IPS-20b (cell line): ENCODE data around the gene LRRC4C.
A peak's percentile ranks its signal among the peaks of the same experiment; 100 is the strongest.
"Not testable (repeated sequence)": the region's sequence is repeated elsewhere in the genome, so short reads cannot be mapped to it uniquely, and the experiment has no call there.

ENCODE experiments used
- H3K27ac ChIP-seq: one replicate; pipeline ENCODE4 v1.5.1; 2013; ENCODE audit warnings: low read length
- H3K27me3 ChIP-seq: 2 replicates; pipeline ENCODE4 v1.6.1; 2013; ENCODE audit warnings: mild to moderate bottlenecking, low read length, inconsistent platforms; ENCODE audit not compliant: insufficient read depth
- H3K36me3 ChIP-seq: 2 replicates; pipeline ENCODE4 v1.6.1; 2013; ENCODE audit warnings: low read depth, mild to moderate bottlenecking, inconsistent platforms, low read length, moderate library complexity; ENCODE audit not compliant: insufficient read depth
- H3K4me1 ChIP-seq: 2 replicates; pipeline ENCODE4 v1.6.1; 2013; ENCODE audit warnings: mild to moderate bottlenecking, control low read depth, inconsistent platforms, low read length, moderate library complexity; ENCODE audit not compliant: insufficient read depth
- H3K4me3 ChIP-seq: 2 replicates; pipeline ENCODE4 v1.5.1; 2013; ENCODE audit warnings: mild to moderate bottlenecking, low read length, inconsistent platforms
- H3K9ac ChIP-seq: 2 replicates; pipeline ENCODE4 v1.6.1; 2013; ENCODE audit warnings: low read depth, mild to moderate bottlenecking, inconsistent platforms, low read length, moderate library complexity
- H3K9me3 ChIP-seq: 2 replicates; pipeline ENCODE4 v1.6.1; 2013; ENCODE audit warnings: mild to moderate bottlenecking, low read depth, low read length, inconsistent platforms; ENCODE audit not compliant: insufficient read depth

The LRRC4C gene

DNA sequence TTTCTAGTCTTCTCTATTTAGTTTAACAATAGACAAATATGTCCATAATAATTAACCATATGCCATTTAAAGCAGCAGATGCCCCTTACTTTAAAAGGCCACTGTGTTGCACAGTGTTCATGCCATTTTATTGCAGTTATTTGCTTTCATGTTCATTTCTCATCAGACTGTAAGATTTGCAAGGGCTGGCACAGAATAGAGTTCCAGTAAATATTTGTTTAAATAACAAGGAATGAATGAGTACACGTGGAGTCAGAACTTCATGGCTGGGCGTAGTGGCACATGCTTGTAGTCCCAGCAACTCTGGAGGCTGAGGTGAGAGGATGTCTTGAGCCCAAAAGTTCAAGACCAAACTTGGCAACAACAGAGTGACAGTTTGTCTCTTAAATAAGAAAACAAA is 1228.6 kb downstream of the LRRC4C start:
- no peak overlapping the region for H3K9ac ChIP-seq
- H3K9me3 ChIP-seq = no peaks in the 10 kb centered on the region
- no peak overlapping the region for H3K27ac ChIP-seq
- H3K27me3 ChIP-seq = no peaks in the 10 kb centered on the region
- H3K36me3 ChIP-seq = no peaks in the 10 kb centered on the region
- H3K4me1 ChIP-seq = peaks cover 26% of the 10 kb centered on the region; the same call in 1 of the 2 replicates
- no peak overlapping the region for H3K4me3 ChIP-seq

DNA sequence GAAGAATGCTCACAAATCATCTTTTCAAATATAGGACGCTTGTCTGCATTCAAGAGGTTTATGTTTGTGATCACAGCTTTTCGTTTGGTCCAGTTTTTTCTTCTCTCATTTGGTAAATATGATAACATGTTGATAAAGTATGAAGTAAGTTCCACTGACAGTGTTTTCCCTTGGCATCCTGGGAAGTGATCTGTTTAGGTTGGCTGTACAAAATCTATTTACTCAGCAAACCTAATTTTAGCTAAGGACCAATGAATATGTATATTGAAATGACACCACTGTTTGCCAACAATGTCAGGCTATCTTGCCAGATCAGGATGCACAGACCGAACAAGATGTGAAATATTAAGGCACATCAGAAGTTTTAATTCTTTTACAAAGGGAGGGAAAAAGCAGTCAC is 1230.8 kb downstream of the LRRC4C start:
- Histone ChIP-seq H3K27me3 (no peaks in the 10 kb centered on the region), H3K9me3 (no peaks in the 10 kb centered on the region), H3K4me3 (no peak overlapping the region), H3K27ac (no peak overlapping the region), H3K36me3 (no peaks in the 10 kb centered on the region), H3K4me1 (peaks cover 26% of the 10 kb centered on the region; the same call in 1 of the 2 replicates), H3K9ac (no peak overlapping the region)

DNA sequence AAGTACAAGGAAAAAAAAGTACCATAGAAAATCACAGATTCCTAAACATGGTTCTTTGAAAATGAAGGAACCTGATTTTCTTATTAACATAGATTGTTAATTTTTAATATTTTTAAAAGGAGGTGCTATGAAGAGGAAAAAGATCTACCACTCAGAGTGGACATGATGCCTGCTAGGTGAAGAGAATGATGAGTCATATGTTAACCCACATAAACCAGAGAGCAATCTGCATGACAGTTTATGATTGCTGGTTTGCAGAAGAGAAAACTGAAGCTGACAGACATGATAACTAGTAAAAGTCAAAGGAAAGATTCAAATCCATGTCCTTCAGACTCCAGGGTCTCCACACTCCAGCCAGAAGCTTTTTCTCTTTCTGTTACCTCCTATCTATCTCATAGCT is 1231.7 kb downstream of the LRRC4C start:
- no peaks in the 10 kb centered on the region for H3K36me3 ChIP-seq
- H3K9me3 ChIP-seq = no peaks in the 10 kb centered on the region
- H3K27ac ChIP-seq = no peak overlapping the region
- no peaks in the 10 kb centered on the region for H3K27me3 ChIP-seq
- H3K9ac ChIP-seq = no peak overlapping the region
- H3K4me3 ChIP-seq = no peak overlapping the region
- peaks cover 26% of the 10 kb centered on the region; the same call in 1 of the 2 replicates for H3K4me1 ChIP-seq

DNA sequence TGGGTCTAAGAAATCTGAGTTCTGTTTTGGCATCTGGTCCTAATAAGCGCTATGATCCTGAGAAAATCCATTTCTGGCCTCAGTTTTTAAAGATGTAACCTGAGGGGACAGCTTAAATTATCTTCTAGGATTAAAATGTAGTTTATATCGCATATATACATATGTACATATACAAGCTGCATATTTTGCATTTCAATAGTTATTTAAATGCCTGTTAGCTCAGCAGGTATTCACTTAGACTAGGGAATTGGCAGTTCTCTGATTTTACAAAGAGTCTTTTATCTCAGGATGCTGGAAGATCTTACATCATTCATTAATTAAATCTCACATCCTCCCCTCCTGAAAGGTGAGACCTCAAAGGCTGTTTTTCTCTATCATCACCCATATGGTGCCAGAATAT is 1232.8 kb downstream of the LRRC4C start:
- Histone ChIP-seq H3K27me3 (no peaks in the 10 kb centered on the region), H3K4me1 (peaks cover 26% of the 10 kb centered on the region; the same call in 1 of the 2 replicates), H3K9ac (no peak overlapping the region), H3K36me3 (no peaks in the 10 kb centered on the region), H3K4me3 (peak overlapping the region; percentile 14; the same call in 1 of the 2 replicates), H3K27ac (no peak overlapping the region), H3K9me3 (no peaks in the 10 kb centered on the region)

DNA sequence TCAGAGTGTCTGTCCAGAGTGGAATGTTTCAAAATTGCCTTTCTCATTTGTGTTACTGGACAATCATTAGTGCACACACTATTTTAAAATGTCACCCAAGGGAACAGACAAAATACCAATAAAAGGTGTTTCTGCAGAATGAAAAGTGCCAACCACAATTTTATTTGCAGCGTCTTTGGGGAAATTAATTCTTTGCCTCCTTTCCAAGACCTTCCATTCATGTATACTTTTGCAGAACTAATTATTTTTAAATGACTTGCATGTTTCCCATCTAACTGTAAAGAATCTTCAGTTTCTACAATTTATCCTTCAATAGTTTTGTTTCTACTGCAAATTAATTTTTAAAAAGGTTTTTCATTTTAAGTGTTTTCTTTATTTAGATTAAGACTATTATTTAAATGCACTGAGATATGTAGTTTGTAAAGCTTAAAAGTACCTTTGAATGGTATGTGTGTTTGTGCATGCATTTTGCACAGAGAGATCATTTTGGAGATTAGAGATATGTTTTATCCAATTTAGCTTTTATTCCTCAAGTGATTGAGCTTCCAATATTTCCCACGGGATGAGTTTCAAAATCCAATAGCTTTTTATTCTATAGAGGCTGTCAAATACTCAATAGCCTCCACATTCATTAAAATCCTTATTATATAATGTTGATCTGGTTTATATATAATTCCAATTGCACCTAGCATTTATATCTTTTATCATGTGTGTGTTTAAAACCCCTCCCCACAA is 1235.7 kb downstream of the LRRC4C start:
- Histone ChIP-seq H3K9me3 (no peaks in the 10 kb centered on the region), H3K36me3 (no peaks in the 10 kb centered on the region), H3K4me3 (no peak overlapping the region), H3K27me3 (no peaks in the 10 kb centered on the region), H3K9ac (no peak overlapping the region), H3K27ac (no peak overlapping the region), H3K4me1 (peaks cover 27% of the 10 kb centered on the region; the same call in 1 of the 2 replicates)

DNA sequence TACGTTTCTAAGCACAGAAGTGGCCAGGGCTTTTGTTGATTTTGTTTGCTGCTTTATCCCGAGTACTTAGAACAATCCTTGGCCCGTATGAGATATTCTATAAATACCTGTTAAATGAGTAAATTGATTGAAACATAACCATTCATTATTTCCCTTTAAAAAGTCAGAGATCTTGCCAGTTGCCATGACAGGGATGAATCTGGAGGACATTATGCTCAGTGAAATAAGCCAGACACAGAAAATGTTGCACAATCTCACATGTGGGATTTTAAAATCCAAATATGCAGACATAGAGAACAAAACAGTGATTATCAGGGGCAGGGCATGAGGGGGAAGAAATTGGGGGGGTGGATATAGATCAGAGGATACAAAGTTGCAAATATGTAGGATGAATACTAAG is 1240.1 kb downstream of the LRRC4C start:
- no peak overlapping the region for H3K9ac ChIP-seq
- H3K27me3 ChIP-seq = no peaks in the 10 kb centered on the region; the same call in 1 of the 2 replicates
- no peak overlapping the region for H3K27ac ChIP-seq
- peaks cover 12% of the 10 kb centered on the region; the same call in 1 of the 2 replicates for H3K4me1 ChIP-seq
- H3K9me3 ChIP-seq = no peaks in the 10 kb centered on the region
- H3K4me3 ChIP-seq = no peak overlapping the region
- no peaks in the 10 kb centered on the region for H3K36me3 ChIP-seq

DNA sequence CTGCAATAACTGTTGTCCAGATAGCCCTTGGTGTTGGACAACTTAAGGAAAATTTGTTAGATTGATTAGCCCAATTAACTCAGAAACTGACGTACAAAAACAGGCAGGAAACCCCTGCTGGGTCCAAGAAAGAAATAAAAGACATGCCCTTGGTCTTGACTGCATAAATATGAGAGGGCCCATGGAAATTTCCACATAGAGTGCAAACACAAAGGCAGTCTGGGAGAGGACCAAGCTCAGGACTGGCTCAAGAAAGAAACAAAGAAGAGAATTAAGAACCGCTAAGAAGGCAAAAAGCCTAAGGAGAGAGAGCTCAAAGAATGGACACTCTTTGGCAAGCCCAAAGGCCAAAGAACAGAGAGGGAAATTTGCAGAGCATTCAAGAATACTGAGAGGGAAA is 1243.9 kb downstream of the LRRC4C start:
- H3K9me3 ChIP-seq = no peaks in the 10 kb centered on the region
- H3K4me1 ChIP-seq = peaks cover 12% of the 10 kb centered on the region; the same call in 1 of the 2 replicates
- no peak overlapping the region for H3K27ac ChIP-seq
- H3K9ac ChIP-seq = no peak overlapping the region
- no peaks in the 10 kb centered on the region for H3K36me3 ChIP-seq
- H3K27me3 ChIP-seq = no peaks in the 10 kb centered on the region; the same call in 1 of the 2 replicates
- no peak overlapping the region for H3K4me3 ChIP-seq

DNA sequence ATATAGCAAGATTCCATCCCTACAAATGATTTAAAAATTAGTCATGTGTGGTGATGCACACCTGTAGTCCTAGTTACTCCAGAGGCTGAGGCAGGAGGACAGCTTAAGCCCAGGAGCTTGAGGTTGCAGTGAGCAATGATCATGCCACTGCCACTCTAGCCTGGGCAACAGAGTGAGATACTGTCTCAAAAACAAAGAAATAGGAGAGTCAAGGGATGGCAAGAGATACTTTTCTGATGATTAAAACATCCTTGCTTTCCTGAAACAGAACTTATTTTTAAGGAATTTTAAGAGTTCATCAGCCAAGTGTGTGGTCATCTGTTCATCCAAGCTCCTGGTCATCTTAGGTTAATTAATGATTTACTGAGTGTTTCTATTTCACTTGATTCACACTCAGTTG is 1252.0 kb downstream of the LRRC4C start:
- H3K4me1 ChIP-seq = peaks cover 27% of the 10 kb centered on the region
- H3K9ac ChIP-seq = no peak overlapping the region
- no peaks in the 10 kb centered on the region for H3K9me3 ChIP-seq
- H3K27me3 ChIP-seq = peaks cover 68% of the 10 kb centered on the region
- H3K4me3 ChIP-seq = no peak overlapping the region
- no peak overlapping the region for H3K27ac ChIP-seq
- H3K36me3 ChIP-seq = no peaks in the 10 kb centered on the region

DNA sequence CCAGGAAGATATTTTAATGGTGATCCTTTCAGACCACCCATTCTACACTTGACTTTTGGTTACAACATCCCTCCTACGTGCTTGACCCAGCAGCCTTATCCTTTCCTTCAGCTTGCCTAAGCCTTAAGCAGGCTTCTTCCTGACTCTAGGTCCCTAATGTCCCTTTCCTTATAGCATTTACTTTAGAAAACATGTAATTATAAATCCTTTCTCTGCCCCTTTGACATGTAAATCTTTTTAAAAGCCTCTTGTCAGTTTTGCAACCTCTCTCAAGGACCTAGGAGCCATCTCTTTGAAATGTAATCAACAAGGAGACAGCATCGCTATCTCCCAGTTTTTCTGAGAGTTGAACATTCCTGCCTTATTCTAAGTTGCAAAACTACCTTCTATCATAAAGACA is 1255.2 kb downstream of the LRRC4C start:
- Histone ChIP-seq H3K36me3 (no peaks in the 10 kb centered on the region), H3K9me3 (no peaks in the 10 kb centered on the region), H3K4me1 (peaks cover 35% of the 10 kb centered on the region), H3K27ac (no peak overlapping the region), H3K9ac (no peak overlapping the region), H3K27me3 (peaks cover 96% of the 10 kb centered on the region), H3K4me3 (peak overlapping the region; percentile 13; the same call in 1 of the 2 replicates)

DNA sequence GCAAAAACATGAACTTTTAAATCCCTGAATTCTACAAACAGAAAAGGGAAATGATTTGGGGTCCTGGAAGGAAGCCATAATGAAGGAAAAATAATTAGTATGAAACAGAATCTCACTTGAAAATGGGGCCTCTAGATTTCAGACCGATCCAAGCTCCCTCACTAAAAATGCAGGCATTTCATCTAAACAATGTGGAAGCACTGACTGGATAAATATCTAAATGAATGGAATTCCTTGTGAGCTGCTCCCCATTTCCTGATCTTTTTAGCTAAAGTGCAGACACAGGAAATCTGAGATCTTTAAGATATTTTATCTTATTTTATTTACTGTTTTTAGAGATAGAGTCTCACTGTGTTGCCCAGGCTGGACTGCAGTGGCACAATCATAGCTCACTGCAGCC is 1255.8 kb downstream of the LRRC4C start:
- Histone ChIP-seq H3K27me3 (peaks cover 90% of the 10 kb centered on the region), H3K9ac (no peak overlapping the region), H3K4me3 (peak overlapping the region; percentile 54; the same call in 1 of the 2 replicates), H3K27ac (no peak overlapping the region), H3K36me3 (no peaks in the 10 kb centered on the region), H3K9me3 (no peaks in the 10 kb centered on the region), H3K4me1 (peaks cover 35% of the 10 kb centered on the region)

DNA sequence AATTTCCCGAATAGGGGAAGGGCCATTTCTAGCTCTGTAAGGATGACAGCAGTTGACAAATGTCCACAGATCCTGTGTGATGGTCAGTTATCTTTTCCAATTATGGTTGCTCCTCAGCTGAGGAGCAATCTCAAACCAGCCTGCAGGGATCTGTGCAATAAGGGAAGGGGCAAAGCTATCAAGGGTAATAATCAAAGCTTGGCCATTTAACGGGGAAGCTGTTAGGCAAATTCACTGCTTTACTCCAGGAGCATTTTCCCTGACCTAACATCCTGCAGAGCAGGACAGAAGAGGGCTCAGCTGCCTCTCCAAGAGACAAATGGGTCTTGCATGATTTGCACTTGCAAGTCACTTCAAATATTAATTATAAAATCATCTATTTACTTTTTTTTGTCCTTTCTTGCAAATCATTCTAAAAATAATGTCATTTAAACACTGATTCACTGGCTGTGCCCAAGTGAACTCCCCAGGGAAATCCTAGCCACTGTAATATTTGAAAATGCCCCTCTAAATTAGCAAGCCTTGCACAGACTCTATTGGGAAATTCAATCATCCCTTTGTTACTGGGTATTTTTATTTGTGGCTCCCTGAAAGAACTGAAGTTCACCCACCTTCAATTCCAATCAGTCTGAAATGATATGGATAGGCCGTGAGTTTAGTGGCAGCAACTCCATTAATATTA is 1256.7 kb downstream of the LRRC4C start:
- Histone ChIP-seq H3K27ac (no peak overlapping the region), H3K27me3 (peaks cover 81% of the 10 kb centered on the region), H3K9me3 (no peaks in the 10 kb centered on the region), H3K4me3 (peak overlapping the region; percentile 54; the same call in 1 of the 2 replicates), H3K36me3 (no peaks in the 10 kb centered on the region), H3K4me1 (peaks cover 35% of the 10 kb centered on the region), H3K9ac (no peak overlapping the region)

DNA sequence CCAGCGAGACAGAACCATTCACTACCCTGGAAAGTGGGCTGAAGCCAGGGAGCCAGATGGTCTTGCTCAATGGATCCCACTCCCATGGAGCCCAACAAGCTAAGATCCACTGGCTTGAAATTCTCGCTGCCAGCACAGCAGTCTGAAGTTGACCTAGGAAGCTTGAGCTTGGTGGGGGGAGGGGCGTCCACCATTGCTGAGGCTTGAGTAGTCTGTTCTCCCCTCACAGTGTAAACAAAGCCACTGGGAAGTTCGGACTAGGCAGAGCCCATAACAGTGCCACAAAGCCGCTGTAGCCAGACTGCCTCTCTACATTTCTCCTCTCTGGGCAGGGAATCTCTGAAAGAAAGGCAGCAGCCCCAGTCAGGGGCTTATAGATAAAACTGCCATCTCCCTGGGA is 1266.9 kb downstream of the LRRC4C start:
- H3K27me3 ChIP-seq, H3K4me1 ChIP-seq, H3K9me3 ChIP-seq, H3K4me3 ChIP-seq, H3K9ac ChIP-seq, H3K27ac ChIP-seq, H3K36me3 ChIP-seq: not testable (repeated sequence)
